Lower leg skin (tissue), 4 donors: ENCODE results near the gene IL11. TPM values are rescaled to one million over a fixed set of nuclear protein-coding genes. Genes with fewer than 3 reads are reported as not detected.

Experiments used
- DNase-seq, 2 donors: peaks; one replicate each; pipeline ENCODE4 v3.0.0-alpha.2; 2019; ENCODE audit warnings: low spot score in 2 of 2
- H3K4me3 ChIP-seq: fragments of 200-600 bp; sonication (generic); 2 replicates; pipeline ENCODE4 v1.5.1; 2017; ENCODE audit warnings: mild to moderate bottlenecking, low read depth; ENCODE audit not compliant: poor library complexity, severe bottlenecking
- POLR2A ChIP-seq, 2 donors: fragments of 450-650 bp; IDR thresholded peaks; one replicate each; pipeline ENCODE4 v1.6.1; 2016 to 2017; ENCODE audit warnings: antibody characterized with exemption in 2 of 2, mild to moderate bottlenecking in 1 of 2, moderate library complexity in 1 of 2
- WGBS, 2 donors: methylation state at CpG; one replicate each; pipeline ENCODE4 v1.1.5; 2018; 5-methylcytosine and 5-hydroxymethylcytosine counted together
- intact Hi-C: fragments of 100-400 bp; cut with DNase I; formaldehyde crosslinking; loops from one replicate; pipeline ENCODE4 v1.15.0; 2023; ENCODE audit warnings: low total_unique reads
- total RNA-seq, 4 donors: library from RNA; depleted of rRNA; stranded (reverse); fragments of >200 nt; gene quantifications; one replicate each; pipeline ENCODE4 v1.1.0, GENCODE V29; 2016
- TF ChIP-seq, protein P1 (sequence below), 3 donors: fragments of 450-650 bp; IDR thresholded peaks; one replicate each; pipeline ENCODE4 v1.5.1; 2016; ENCODE audit warnings: antibody characterized with exemption in 3 of 3, mild to moderate bottlenecking in 3 of 3, moderate library complexity in 2 of 3

IL11 gene
- total RNA-seq, 4 donors from 2014 or later: 0.23 to 0.68 (median 0.46) TPM; not detected in 1

DNA sequence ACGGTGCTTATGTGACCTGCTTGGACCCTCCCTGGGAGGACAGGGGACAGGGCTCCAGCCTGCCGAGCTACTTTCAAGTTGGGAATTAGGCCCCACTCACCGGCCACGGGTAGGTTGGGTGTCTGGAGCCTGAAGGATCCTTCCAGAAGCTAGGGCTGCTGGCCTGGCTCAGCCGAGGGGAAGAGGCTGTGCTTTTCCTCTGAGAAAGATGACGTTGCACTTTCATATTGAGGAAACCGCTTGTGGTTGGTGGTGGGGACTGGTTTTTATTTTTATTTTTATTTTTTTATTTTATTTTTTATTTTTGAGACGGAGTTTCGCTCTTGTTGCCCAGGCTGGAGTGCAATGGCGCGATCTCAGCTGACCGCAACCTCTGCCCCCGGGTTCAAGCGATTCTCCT is 45.1 kb downstream of the IL11 start, which contains the start of gene TMEM150B:
Gene TMEM150B, minus strand, starts transcription at position 170 of the 400 bp plus-strand sequence. CDS start 4,305 bp downstream, outside the sequence.
- DNase-seq: no peak
- no peak within 1 kb of the TSS for H3K4me3 ChIP-seq
- intact Hi-C loops: no loop called here
- WGBS, 2 donors: 76 to 78% methylated on average over 14 of the region's 14 CpGs
- TF ChIP-seq, protein P1, sequence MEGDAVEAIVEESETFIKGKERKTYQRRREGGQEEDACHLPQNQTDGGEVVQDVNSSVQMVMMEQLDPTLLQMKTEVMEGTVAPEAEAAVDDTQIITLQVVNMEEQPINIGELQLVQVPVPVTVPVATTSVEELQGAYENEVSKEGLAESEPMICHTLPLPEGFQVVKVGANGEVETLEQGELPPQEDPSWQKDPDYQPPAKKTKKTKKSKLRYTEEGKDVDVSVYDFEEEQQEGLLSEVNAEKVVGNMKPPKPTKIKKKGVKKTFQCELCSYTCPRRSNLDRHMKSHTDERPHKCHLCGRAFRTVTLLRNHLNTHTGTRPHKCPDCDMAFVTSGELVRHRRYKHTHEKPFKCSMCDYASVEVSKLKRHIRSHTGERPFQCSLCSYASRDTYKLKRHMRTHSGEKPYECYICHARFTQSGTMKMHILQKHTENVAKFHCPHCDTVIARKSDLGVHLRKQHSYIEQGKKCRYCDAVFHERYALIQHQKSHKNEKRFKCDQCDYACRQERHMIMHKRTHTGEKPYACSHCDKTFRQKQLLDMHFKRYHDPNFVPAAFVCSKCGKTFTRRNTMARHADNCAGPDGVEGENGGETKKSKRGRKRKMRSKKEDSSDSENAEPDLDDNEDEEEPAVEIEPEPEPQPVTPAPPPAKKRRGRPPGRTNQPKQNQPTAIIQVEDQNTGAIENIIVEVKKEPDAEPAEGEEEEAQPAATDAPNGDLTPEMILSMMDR (IDR thresholded peaks at IDR 0.05): no peak
- TF ChIP-seq POLR2A (IDR thresholded peaks at IDR 0.05): no peak

DNA sequence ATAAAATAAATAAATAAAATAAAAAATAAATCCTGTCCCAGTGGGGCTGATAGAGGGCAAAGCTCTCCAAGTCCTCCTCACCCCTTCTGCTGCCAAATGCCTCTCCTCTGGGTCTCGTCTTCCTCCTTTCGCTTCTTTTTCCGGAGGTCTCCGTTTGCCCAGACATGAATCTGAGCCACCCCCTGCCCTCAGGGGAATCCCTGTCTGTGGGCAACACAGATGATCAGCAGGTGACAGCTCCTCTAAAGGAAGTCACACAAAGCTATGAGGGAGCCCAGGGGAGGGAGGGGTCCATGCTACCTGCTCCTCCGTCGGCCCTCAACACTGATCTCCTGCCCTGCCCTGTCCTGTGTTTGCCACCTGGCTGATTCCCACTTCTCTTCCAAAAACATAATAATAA is 45.6 kb downstream of the IL11 start:
- intact Hi-C loops: no loop called here
- 36 to 46% methylated on average over 6 of the region's 6 CpGs for WGBS, 2 donors
- TF ChIP-seq POLR2A (IDR thresholded peaks at IDR 0.05): no peak
- TF ChIP-seq, protein P1 (IDR thresholded peaks at IDR 0.05): no peak
- DNase-seq: no peak
- H3K4me3 ChIP-seq: no peak overlapping the region

DNA sequence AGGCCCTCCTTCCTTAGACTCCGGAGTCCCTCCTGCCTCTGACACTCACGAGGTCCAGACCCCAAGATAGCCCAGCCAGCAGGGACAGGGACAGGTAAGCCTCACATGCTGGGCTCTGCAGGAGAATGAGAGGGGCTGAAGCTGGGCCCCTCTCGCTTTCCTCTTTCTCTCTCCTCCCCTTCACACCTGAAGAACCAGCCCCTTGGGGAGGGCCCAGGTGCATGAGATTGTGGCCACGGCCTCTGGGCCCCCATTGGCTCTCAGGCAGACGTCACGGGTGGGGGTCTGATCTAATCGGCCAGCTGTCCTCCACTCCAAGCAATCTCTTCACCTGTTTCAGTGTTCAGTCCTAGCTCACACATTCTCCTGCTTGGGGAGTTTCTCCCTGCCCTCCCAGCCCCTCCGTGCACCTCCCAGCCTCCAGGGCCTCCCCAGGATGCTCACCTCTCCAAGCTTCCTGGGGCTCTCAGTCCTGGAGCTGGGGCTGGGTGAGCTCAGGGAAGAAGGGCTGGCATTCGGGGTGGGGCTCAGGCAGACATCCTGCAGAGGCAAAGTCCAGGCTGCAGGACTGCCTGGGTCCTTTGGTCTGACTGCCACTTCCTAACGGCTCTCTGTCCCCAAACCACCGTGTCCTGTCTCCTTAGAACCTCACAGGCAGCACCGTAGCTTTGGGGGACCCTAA is 47.9 kb downstream of the IL11 start:
- TF ChIP-seq POLR2A (IDR thresholded peaks at IDR 0.05): no peak
- TF ChIP-seq, protein P1 (IDR thresholded peaks at IDR 0.05): no peak
- WGBS, 2 donors: 64 to 70% methylated on average over 11 to 12 of the region's 12 CpGs
- intact Hi-C loops: no loop called here
- DNase-seq: no peak
- H3K4me3 ChIP-seq: no peak overlapping the region

DNA sequence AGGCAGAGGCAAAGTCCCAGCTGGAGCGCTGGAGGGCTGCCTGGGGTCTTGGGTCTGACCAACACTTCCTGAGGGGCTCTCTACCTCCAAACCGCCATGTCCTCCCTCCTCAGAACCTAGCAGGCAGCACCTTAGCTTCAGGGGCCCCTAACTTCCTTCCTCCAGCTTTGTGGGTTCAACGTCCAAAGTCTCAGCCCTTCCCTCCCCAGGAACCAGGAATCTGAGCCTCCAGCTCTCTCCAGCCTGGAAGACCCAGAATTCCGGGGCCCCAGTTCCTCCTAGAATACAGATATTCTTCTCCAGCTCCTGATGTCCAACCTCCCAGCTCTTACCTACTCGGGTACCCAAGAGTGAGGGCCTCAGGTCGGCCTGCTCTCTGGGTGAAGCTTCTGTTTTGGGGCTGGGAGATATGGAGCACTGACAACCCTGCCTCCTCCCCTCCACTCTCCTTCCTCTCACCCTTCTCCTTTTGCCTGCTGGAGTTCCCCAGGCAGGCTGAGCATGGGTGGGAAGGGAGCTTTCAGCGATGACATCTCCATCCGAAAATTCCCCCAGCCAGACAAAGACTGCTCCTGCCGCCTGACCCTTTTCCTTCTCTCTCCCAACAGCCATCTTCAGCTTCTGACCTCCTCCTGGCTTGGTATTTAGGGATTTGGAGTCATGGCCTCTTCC is 48.7 kb downstream of the IL11 start:
- intact Hi-C loops: no loop called here
- no peak overlapping the region for H3K4me3 ChIP-seq
- TF ChIP-seq, protein P1 (IDR thresholded peaks at IDR 0.05): no peak
- no peak for TF ChIP-seq POLR2A (IDR thresholded peaks at IDR 0.05)
- WGBS, 2 donors: 72 to 74% methylated on average over 9 of the region's 9 CpGs
- no peak for DNase-seq

DNA sequence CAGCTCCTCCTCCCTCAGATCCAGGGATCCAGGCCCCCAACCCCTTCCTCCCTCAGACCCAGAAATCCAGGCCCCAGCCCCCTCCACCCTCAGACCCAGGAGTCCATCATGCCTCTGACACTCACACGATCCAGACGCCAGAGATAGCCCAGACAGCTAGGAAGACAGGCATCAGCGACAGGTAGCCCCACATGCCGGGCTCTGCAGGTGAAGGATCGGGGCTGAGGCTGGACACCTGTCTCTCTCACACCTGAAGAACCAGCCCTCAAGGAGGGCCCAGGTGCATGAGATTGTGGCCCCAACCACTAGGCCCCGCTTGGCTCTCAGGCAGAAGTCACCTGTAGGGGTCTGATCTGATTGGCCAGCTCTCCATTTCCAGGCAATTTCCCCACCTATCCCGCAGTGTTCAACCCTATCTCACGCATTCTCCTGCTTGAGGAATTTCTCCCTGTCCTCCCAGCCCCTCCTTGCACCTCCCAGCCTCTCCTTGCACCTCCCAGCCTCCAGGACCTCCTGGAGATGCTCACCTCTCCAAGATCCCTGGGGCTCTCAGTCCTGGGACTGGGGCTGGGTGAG is 49.3 kb downstream of the IL11 start:
- intact Hi-C loops: no loop called here
- DNase-seq: no peak

More for the DNA sequence above, 49.3 kb downstream of the IL11 start:
- TF ChIP-seq POLR2A (IDR thresholded peaks at IDR 0.05): no peak
- TF ChIP-seq, protein P1 (IDR thresholded peaks at IDR 0.05): no peak
- no peak overlapping the region for H3K4me3 ChIP-seq
- 86 to 94% methylated on average over 8 of the region's 8 CpGs for WGBS, 2 donors
